COLO668 (cell line): ENCODE measurements around the gene DSCAML1.

Experiments
- DNase-seq: peaks from one replicate; lab custom pipeline; 2025; ENCODE audit not compliant: unreplicated experiment; lab: John Stamatoyannopoulos, UW

DSCAML1 gene

DNA sequence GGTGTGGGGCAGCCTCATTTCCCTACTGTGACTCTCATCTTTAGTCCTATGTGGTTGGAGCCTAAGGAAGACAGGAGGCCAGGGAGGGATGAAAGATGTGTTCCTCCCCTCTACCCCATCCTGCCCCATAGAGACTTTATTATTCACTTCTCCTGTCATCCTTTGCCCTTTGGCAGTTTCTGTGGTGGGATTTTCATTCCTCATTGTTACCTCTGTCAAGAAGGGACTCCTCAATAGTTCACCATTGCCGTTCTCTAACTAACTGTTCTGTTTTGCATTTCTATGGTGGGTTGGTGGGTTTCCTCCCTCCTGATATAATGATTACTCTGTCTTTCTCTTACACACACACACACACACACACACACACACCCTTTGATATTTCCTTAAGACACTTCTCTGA lies 202.3 kb downstream of the DSCAML1 start:
- no peak for DNase-seq

DNA sequence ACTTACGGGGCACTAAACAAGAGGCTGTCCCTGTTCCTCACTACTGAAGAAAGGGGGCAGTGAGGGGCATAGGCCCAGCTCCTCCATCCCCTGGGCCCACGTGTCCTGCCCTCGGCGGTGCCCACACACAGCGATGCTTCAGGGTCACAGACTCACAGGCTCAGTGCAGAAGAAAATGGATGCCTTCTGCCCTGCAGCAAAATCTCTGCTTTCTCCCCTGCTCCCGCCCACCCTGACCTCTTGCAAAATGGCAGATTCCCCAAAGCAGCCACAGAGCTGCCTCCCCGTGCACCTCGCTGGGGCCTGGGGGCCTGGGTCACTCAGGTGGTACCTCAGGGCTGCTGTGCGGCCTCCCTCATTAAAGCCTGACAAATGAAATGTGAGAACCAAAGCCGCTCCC lies 204.0 kb downstream of the DSCAML1 start:
- DNase-seq = no peak

DNA sequence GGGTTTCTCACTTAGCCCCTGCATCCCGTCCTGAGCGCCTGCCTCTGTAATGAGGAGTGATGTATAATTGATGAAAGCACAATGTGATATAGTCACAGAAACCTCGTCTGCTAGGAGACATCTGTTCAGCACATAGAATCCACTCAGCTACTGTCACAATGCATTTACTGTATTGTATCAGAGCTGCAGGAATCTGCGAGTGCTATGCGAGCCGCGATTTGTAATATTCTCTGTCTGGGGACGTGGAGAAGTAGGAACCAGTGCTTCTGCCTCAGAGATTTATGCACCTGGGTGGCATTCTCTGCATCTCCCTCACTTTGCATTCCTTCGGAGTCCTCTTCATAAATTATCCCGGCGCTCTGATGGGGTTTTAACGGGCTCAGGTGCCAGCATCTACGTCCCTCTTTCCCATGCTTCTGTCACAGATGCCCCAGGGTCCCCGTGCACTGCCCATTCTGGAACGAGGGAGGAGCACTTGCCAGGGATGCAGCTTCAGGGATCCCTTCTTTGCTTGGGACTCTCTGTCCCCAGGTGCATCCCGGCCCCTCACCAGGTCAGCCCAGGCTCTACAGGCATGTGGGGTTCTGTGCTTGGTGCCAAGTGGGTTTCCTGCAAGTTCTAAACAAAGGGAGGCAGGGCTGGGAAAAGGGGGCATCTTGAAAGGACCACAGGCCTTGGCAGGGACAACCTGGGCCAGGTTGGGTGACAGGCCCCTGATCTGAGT lies 205.5 kb downstream of the DSCAML1 start:
- no peak for DNase-seq

DNA sequence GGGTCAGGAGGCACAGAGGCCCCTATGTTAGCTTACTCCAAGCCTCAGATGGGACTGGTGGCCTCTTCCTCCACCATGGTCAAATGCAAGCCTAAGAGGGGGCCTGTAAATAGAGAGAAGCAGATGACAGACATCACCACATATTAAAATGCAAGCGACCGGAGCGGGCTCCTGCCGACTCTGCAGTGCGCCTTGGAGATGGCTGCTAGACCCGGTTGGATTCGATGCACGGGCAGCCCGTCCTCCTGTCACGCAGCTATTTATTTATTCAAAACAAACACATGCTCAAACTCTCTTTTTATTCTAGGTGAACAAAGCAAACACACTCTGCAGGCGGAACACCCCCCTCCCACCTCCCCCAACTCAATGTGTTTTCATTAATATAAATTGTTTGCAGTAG lies 208.0 kb downstream of the DSCAML1 start:
- DNase-seq = peak; percentile 29

DNA sequence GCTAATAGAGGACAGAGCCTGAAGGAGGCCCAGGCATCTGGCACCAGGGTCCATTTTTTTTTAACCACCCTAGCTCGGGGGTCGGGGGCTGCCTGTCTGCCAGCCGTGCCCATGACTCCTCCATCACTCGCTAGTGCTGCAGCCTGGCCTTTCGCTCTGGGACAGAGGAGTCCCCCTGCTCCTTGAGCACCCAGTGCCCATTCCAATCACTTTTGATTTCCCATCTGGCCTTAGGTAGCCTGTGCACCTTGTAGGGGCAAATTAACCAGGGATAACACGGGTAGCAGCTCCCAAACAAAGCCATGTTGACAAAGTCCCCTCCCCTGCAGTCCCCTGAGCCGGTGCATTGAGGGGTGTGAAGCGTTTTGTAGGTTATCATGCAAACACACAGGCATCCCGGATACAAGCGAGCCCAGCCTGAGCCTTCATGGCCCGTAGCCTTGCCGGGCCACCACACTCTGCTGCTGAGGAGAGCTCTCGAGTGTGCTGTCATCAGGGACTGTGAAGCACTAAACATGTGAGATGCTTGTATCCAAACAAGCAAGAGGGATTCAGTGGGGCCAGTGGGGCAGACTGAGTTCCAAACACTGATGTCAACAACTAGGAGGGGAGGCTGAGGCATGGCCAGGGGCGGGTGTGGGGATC lies 208.7 kb downstream of the DSCAML1 start:
- DNase-seq = no peak

DNA sequence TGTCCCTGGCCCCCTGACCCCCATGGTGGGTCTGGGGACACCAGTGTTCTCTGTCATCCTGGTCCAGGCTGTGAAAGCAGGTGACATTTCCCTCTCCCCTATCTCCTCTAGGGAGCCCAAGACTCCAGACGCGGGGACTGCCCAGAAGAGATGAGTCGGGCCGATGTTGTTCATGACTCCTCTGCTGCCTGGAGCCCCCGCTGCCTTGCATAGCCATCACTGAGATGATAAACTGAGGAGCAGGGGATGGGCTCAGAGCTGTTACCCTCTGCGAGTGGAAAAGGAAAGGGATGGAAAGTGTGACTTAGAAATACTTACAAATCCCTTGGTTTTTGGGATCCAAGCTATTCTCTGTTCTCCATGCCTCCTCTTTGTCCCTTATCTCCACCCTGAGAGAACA lies 209.6 kb downstream of the DSCAML1 start:
- no peak for DNase-seq

DNA sequence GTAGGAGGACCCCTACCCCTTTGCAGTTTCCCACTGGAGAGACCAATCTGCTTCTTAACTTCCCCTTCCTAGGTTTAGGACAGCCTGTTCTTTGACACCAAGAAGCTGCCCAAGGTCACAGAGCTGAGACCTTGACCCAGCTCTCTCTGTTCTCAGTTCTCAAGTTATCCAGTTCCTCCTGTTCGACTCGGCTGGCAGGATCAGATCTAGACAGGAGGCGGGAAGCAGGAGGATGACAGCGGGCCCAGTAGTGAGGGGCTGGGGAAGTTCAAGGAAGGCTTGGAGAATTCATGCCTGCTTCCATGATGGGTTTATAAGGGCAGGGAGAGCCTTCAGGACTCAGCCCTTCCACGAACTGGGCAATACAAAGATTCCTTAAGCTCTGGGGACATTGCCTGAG lies 210.6 kb downstream of the DSCAML1 start:
- DNase-seq = no peak

DNA sequence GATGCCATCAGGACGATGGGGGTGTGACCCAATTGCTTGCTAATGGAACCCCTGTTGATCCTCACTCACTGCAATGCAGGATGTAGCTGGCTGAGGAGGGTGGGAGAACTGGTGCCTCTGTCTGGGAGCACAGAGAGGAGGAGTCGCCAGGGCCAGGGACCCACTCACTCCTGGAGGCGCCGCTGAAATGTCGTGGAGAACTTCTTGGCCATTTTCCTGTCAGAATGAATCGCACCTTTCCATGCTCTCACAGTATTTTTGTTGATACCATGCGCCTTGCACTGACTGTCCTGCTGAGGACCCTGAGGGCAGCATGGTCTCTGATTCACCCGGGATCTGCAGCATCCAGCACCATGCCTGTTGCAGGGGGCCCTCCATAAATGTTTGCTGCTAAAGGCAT lies 211.4 kb downstream of the DSCAML1 start:
- no peak for DNase-seq

DNA sequence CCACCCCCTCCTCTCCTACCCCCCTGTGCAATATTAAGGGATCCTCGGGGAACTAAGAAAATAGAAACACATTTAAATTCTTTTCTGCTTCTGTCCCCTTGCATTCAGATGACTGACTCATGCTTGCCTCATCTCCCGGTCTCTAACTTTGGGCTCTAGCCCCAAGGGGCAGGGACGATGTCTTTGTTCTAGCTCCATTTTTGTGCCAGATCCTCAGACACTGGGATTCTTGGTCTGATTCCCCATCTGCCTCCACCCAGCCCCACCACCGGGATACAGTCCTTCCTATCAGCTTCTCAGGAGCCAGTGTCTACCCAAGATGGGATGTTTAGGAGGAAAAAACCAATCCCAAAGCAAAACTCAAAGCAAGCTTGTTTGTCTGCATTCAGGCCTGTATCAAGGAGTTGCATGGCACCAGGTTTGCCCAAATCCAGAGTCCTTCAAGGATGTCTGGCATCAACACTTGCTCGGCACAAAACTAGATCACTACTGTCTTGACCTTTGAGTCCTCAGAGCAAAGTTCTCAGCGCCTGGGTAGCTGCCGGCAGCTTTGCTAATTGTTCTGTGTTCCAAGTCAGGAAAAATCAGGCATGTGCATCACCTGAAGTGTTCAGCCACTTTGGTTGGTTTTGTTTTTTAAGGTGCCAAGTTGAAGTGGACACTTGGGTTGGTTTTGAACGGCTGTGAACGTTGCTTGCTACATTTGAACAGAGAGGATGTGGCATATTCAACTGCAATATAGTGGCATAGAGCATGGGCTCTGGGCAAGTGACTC lies 212.8 kb downstream of the DSCAML1 start:
- no peak for DNase-seq

DNA sequence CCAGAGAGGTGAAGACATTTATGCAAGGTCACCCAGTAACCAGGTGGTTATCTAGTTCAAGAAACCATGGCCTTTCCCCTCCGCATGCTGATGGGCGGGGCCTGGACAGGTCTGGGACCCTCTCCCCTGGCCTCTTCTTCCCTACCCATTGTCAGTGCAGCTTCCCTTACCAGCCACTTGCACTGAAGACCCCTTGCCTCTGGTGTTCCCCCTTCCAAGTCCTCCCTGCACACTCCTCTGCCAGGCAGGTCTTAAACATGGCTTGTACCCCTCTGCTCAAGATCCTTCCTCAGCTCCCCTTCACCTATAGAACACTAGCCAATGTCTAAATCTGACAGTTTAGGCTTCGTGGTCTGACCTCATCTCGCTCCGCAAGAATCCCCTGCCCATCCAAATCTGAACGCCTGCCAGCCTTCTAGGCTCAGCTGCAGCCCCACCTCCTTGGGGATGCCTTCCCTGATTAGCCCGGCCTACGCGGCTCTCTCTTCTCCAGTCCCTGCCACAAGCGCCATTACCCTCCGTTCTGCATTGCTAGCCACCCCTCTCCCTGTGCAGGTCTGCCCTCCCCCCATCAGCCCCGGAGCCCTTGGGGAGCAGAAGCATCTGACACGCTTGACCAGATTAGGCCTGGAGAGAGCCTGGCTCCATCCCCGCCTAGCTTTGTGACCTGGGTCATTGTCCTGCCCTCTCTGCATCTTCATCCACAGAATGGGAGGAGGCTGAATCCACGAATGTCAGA lies 213.8 kb downstream of the DSCAML1 start:
- DNase-seq = no peak

DNA sequence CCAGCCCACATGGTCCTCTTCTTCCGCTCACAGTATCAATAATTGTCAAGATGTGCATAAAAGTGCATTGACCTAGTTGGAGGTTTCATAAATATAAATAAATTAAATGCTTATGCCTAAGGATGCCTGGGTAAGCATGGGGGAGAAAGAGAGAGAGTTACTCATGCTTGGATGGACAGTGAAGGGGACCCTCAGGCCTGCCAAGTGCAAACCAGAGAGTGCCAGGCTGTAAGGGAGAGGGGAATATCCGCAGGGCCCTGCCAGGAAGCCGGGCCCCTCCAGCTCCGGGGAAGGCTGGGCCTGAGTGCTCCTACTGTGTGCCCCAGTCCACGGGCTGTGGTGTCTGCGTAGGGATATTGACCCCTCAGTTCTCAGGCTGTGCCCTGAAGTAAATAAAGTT lies 214.6 kb downstream of the DSCAML1 start:
- no peak for DNase-seq

DNA sequence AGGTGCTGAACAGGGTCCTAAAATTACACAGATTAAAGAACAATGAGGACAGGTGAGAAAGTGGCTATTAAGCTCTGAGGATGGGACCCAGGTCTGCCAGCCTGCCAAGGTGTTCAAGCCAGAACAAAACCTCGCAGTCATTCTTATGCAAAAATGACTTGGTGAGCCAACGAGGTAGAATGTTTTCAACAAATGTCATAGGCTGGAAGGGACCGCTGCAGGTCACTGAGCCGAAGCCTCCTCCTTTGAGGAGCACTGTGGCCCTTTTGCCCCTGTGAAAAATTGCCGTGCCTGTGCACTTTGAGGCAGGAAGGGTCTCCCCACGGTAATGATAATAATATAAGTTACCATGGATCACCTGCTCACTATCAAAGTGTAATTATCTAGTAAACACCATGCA lies 216.2 kb downstream of the DSCAML1 start:
- DNase-seq = no peak

DNA sequence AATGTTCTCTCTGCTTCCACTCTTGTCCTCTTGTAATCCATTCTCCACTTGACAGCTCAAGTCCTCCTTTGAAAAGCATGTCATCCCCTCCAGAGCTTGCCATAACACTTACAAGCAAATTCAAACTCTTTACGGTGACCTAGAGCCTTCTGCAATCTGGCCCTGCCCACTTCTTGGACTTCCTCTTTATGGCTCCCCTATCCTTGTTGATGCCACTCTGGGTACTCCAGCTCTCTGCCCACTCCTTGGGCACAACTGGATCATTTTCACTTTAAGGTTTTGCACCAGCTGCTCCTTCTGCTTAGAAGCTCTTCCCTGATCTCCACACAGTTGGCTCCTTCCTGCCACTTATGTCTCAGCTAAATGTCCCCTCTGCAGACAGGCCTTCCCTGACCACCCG lies 217.9 kb downstream of the DSCAML1 start:
- DNase-seq = no peak

DNA sequence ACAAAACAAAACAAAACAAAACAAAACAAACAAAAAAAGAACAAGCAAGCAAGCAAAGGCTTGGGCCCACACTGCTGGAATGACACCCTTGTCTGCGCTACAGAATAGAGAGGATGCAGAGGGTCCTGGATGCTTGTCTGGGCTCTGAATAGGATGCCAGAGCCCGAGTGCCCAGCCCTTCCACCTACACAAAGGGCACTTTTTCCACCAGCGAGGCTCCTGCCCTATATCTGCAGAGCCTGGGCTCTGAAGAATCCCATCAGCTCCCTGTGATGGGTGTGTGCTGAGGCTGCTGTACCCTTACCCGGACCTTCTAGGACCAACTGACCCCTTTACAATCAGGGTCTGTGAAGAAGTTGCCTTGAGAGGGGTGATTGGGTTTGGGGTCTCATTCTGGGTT lies 221.2 kb downstream of the DSCAML1 start:
- DNase-seq = no peak

DNA sequence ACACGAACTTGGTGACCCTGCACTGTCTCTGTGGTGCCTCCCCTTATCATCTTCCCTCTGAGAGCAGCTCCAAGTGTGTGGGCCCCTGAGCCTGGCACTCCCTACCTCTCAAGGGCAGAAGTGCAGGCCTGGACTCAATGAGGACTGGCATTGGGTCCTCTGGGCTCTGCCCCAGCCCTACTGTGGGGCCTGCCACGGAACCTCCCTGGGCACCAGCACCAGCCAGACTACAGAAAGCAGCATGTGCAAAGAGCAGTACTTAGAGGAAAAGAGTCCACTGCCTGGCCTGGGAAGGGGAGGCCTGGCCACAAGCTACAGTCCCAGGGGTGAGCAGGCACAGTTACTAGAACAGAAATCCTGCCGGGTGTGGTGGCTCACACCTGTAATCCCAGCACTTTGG lies 222.5 kb downstream of the DSCAML1 start:
- no peak for DNase-seq

DNA sequence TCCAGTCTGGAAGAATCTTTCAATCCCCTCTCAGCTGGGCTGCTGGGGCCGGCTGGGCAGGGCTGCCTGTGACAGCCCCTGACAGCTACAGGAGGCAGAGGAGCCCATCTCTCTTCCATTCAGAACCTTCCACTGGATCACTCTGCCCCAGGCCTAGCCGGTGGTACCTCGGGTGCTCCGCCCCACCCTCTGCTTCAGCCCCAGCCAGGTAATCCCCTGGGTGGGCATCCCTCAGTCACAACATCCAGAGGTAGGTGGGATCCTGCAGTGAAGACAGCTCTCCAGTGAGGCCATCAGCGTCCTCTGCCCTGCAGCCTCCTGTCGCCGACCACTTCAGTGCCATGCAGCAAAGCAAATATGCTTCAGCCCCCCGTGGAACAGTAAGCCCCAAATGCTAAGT lies 223.7 kb downstream of the DSCAML1 start:
- DNase-seq = no peak

DNA sequence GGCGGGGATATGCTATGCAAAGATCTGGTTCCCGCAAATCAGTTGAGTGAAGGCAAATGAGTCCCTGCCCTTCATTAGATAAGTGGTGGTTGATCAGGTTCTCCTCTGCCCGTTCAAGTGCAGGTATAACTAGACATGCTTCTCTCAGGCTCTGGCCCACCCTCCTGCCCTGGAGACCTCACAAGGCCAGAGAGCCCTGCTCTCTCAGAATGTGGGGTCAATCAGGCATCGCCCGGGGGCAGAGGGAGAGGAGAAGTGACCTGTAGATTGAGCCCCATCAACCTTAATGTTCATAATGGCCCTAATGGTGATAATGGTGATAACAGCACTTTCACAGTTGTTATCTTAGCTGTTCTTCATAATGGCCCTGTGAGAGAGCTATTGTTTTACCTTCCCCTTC lies 224.3 kb downstream of the DSCAML1 start:
- DNase-seq = no peak

DNA sequence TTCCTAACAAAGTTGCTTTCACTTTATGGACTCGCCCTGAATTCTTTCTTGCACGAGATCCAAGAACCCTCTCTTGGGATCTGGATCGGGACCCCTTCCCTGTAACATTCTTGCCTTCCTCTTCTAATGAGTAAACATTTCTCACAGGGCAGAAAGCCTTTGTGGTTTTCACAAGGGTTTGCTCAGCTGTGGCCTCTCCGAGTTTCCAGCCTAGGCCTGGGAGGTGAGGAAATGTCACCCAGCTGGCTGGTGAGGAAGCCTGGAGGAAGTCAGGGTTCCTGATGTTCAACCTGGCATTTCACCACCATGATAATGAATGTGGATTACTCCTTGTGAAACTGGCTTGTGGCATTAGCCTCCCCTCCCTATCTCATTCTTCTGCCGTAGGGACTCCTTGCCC lies 224.9 kb downstream of the DSCAML1 start:
- peak; percentile 58 for DNase-seq

DNA sequence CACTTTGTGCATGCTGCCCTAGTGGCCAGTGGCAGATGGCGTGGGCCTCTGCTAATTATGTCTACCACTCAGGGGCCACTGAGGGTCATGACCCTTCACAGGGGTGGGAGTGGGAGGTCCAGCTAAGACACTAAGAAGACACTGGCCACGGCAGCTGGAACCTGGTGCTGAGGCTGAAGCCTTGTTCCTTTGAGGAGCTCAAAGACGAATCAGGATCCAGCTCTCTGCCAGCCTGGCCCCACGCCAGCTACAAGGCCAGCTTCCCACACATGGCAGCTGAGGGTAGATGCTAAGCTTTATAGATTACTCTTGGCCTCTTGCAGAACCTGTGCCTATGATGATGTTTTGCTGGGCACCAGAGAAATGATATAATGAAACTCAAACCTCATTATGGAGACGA lies 226.3 kb downstream of the DSCAML1 start:
- DNase-seq = peak; percentile 43

DNA sequence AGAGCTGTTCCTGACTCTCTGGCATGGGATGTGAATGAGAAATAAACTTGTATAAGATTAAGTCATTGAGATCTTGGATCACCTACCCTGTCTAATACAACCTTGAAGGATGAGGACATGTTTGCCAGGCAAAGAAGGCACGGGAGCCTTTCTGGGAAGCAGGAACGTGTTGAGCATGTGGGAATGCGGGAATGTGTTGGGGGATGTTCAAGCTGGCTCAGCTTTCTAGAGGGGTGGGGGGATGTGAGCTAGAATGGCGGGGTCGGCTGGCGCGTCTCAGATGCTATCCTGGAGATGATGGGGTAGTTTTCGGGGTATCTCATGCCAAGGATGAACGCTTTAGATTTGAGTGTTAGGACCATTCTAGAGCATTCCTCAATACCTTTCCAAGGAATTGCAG lies 227.1 kb downstream of the DSCAML1 start:
- no peak for DNase-seq

DNA sequence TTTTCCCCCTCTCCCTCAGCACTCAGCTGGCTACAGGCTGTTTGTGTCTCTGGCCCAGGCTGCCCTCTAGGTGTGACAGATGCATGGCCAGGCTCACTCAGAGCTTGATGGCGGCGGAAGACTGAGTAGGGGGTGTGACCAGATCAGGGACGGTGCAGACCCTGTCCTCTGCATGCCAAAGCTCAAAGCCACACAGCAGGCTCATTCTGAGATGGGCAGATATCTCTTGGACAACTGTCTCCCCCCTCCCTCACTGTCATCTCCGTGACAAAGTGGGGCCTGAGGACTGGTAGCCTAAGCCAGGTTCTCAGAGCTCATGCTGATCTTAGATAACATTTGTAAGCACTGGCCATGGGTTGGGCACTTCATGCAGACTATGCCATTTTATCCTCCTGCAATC lies 231.3 kb downstream of the DSCAML1 start:
- no peak for DNase-seq

DNA sequence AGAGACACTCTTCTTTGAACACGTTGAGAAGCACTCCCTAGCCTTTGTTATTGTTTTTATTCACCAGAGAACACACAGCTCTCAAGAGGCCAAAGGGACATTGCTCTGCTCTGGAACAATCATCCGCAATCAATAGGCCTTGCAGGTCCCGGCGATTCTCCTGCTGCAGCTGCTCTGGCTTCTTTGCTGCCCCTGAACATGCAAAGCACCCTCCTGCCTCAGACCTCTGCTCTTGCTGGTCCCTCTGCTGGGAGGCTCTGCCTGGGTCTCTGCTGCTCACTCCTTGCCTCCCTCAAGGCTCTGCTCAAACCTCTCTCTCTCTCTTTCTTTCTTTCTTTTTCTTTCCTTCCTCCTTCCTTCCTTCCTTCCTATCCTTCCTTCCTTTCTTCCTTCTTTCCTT lies 232.7 kb downstream of the DSCAML1 start:
- DNase-seq = no peak
